B cell (primary cell): ENCODE results near the gene ST6GALNAC3. TPM values are rescaled to one million over a fixed set of nuclear protein-coding genes. Genes with fewer than 3 reads are reported as not detected.

Source experiments
- ATAC-seq: fragments of 200-7000 bp; cut with Tn5 transposase; one replicate; pipeline ENCODE4 v1.10.0; 2021; ENCODE audit warnings: low read depth, mild to moderate bottlenecking, moderate number of reproducible peaks, moderate library complexity
- CTCF ChIA-PET: fragments of 350-600 bp; sonication (Branson Sonifier 250); formaldehyde crosslinking; loops from one replicate; lab custom pipeline; 2021; ENCODE audit warnings: antibody characterized with exemption, inconsistent platforms; lab: Charles Lee
- POLR2A ChIA-PET: fragments of 350-600 bp; sonication (Branson Sonifier 250); formaldehyde crosslinking; loops from one replicate; lab custom pipeline; 2021; ENCODE audit warnings: antibody characterized with exemption; lab: Charles Lee
- DNase-seq: peaks from one replicate; pipeline ENCODE4 v3.0.0; 2013
- H2AFZ ChIP-seq: 2 replicates; pipeline ENCODE4 v1.6.1; 2012; ENCODE audit warnings: mild to moderate bottlenecking, low read depth, low read length; ENCODE audit not compliant: insufficient read depth, poor library complexity, severe bottlenecking
- H3K27ac ChIP-seq, 2 donors: 1 replicate in 1 of 2; 2 replicates in 1 of 2; pipeline ENCODE4 v1.5.1; 2012 to 2013; ENCODE audit warnings: low read length in 2 of 2, mild to moderate bottlenecking in 2 of 2, moderate library complexity in 1 of 2
- H3K27me3 ChIP-seq, 4 experiments: fragments of 200-600 bp in 1 of 4; sonication (generic) in 1 of 4; replicated peaks in 1 of 4; 1 replicate in 2 of 4; 2 replicates in 2 of 4; pipeline versions ENCODE4 v1.6.1 to v1.7.0; 2013 to 2016; ENCODE audit warnings: low read length in 3 of 4, mild to moderate bottlenecking in 2 of 4, mixed read lengths in 1 of 4, moderate library complexity in 1 of 4; ENCODE audit not compliant: insufficient read depth in 4 of 4, control insufficient read depth in 3 of 4; ENCODE audit errors: control extremely low read depth in 1 of 4
- H3K36me3 ChIP-seq, 2 experiments: replicated peaks in 1 of 2; 1 replicate in 1 of 2; 2 replicates in 1 of 2; pipeline versions ENCODE4 v1.6.1 to v1.7.1; 2013; ENCODE audit warnings: low read length in 1 of 2; ENCODE audit not compliant: insufficient read depth in 2 of 2, control insufficient read depth in 1 of 2; ENCODE audit errors: control extremely low read depth in 1 of 2, extremely low read depth in 1 of 2
- H3K4me1 ChIP-seq, 2 donors: fragments of 200-600 bp in 1 of 2; sonication (generic) in 1 of 2; 1 replicate in 1 of 2; 2 replicates in 1 of 2; pipeline versions ENCODE4 v1.5.1 to v1.6.1; 2013 to 2017; ENCODE audit warnings: low read length in 2 of 2; ENCODE audit not compliant: control insufficient read depth in 2 of 2, insufficient read depth in 2 of 2
- H3K4me2 ChIP-seq: replicated peaks from 2 replicates; pipeline ENCODE3; 2012; ENCODE audit warnings: mild to moderate bottlenecking, low read depth, low read length; ENCODE audit not compliant: poor library complexity, severe bottlenecking
- H3K4me3 ChIP-seq, 5 experiments: fragments of 200-600 bp in 1 of 5; sonication (generic) in 1 of 5; 1 replicate in 3 of 5; 2 replicates in 2 of 5; pipeline versions ENCODE4 v1.5.1 to v1.7.0; 2011 to 2016; ENCODE audit warnings: low read length in 4 of 5, mild to moderate bottlenecking in 4 of 5, low read depth in 2 of 5, control low read depth in 1 of 5, moderate library complexity in 1 of 5; ENCODE audit not compliant: insufficient read depth in 1 of 5; ENCODE audit errors: control extremely low read depth in 1 of 5, extremely low read depth in 1 of 5
- H3K79me2 ChIP-seq: fragments of 200-600 bp; sonication (generic); one replicate; pipeline ENCODE4 v1.6.0; 2016; ENCODE audit warnings: low read length; ENCODE audit not compliant: control insufficient read depth, insufficient read depth
- H3K9ac ChIP-seq: fragments of 200-600 bp; sonication (generic); 2 replicates; pipeline ENCODE4 v1.6.1; 2017; ENCODE audit warnings: mild to moderate bottlenecking, low read length, moderate library complexity
- H3K9me3 ChIP-seq, 3 donors: one replicate each; pipeline versions ENCODE4 v1.6.1 to v1.7.1; 2013; ENCODE audit warnings: low read length in 2 of 3; ENCODE audit not compliant: control insufficient read depth in 2 of 3, insufficient read depth in 1 of 3; ENCODE audit errors: control extremely low read depth in 1 of 3
- H4K20me1 ChIP-seq: 2 replicates; pipeline ENCODE4 v1.6.0; 2012; ENCODE audit warnings: mild to moderate bottlenecking, low read length; ENCODE audit not compliant: insufficient read depth, control insufficient read depth, poor library complexity, severe bottlenecking
- H3K27ac Mint-ChIP-seq: one replicate; pipeline ENCODE4 v1.8.0; 2021; ENCODE audit warnings: mixed read lengths
- H3K27me3 Mint-ChIP-seq: one replicate; pipeline ENCODE4 v1.8.0; 2021; ENCODE audit warnings: mixed read lengths
- H3K4me1 Mint-ChIP-seq: one replicate; pipeline ENCODE4 v1.8.0; 2021; ENCODE audit warnings: mixed read lengths
- H3K4me3 Mint-ChIP-seq: one replicate; pipeline ENCODE4 v1.8.0; 2021; ENCODE audit warnings: mixed read lengths
- H3K9me3 Mint-ChIP-seq: one replicate; pipeline ENCODE4 v1.8.0; 2022; ENCODE audit warnings: mixed read lengths; ENCODE audit not compliant: insufficient read depth
- CTCF ChIP-seq: fragments of 200-600 bp; IDR thresholded peaks from one replicate; pipeline ENCODE4 v1.8.0; 2022; ENCODE audit warnings: antibody characterized with exemption, mild to moderate bottlenecking
- EZH2 ChIP-seq: IDR thresholded peaks from 2 replicates; pipeline ENCODE4 v1.6.1; 2012; ENCODE audit warnings: borderline replicate concordance, low read depth, mild to moderate bottlenecking, moderate library complexity, low read length; ENCODE audit not compliant: insufficient read depth, poor library complexity, severe bottlenecking
- WGBS: methylation state at CpG from one replicate; pipeline ENCODE4 v1.1.5; 2013; ENCODE audit warnings: missing lambda C conversion rate; ENCODE audit not compliant: insufficient coverage; 5-methylcytosine and 5-hydroxymethylcytosine counted together
- intact Hi-C: fragments of 100-400 bp; cut with micrococcal nuclease; formaldehyde crosslinking; loops from one replicate; pipeline ENCODE4 v1.10.0; 2022
- polyA plus RNA-seq: library from polyadenylated mRNA; depleted of rRNA; stranded (reverse); fragments of >200 nt; gene quantifications from 2 replicates; pipeline ENCODE4 v1.2.3, GENCODE V29; 2012
- total RNA-seq, 2 donors: library from RNA; stranded (reverse); fragments of 120-200 nt in 1 of 2; gene quantifications; 1 replicate in 1 of 2; 2 replicates in 1 of 2; pipeline versions ENCODE4 v1.2.3 to v1.2.4, GENCODE V29; 2013 to 2022

Gene ST6GALNAC3
- total and polyA plus RNA-seq, 2 donors (not counting 1 experiment from before 2014, with no cell fraction given): 3.0 to 17.3 TPM

- POLR2A ChIA-PET: no interaction called here
- peak overlapping the region; percentile 90 for H2AFZ ChIP-seq
Measured at GRCh38 chr1:76075188-76075489, 593 bp downstream of the ST6GALNAC3 start.

DNA sequence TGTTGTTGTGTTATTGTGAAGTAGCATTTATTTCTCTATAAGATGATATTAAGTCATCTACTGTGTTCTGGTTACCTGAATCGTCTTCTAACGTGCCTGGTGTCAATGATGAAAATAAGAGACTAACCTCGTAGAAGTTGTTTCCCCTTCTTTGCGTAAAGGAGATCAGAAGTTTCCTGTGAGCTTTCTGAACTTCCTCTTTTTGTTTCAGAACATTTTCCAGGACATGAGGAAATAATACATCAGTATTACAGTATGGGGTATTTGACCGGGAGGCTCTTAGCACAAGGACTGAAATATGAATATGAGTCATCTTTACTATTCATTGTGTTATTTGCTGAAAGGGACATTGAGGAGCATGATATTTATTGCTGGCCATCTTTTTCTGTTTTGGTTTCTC is 1.3 kb downstream of the ST6GALNAC3 start:
- CTCF ChIA-PET: no interaction called here

More at GRCh38 chr1:76075188-76075489, 593 bp downstream of the ST6GALNAC3 start:
- Mint-ChIP-seq H3K4me3 (peak overlapping the region; percentile 90), H3K9me3 (no peaks in the 10 kb centered on the region), H3K4me1 (peaks cover 39% of the 10 kb centered on the region), H3K27ac (peak overlapping the region; percentile 87), H3K27me3 (peaks cover 10% of the 10 kb centered on the region)
- CTCF ChIA-PET: no interaction called here
- Histone ChIP-seq H3K4me2 (peak overlapping the region; percentile 83), H4K20me1 (no peaks in the 10 kb centered on the region), H3K4me3 (peak overlapping the region; percentile 80 to 86 (median 84)), H3K27ac (peak overlapping the region; percentile 63 to 66), H3K36me3 (no peaks in the 10 kb centered on the region), H3K9ac (peak overlapping the region; percentile 81), H3K79me2 (peaks cover 23% of the 10 kb centered on the region), H3K9me3 (peaks cover 0 to 5% (median 0%) of the 10 kb centered on the region in 3 donors), H3K27me3 (no peaks in the 10 kb centered on the region), H3K4me1 (peaks cover 20 to 21% of the 10 kb centered on the region in 2 donors)
- TF ChIP-seq CTCF (no peak), EZH2 (no peak)
- WGBS: 43% methylated on average over 8 of the region's 9 CpGs
- DNase-seq: no peak
- intact Hi-C loops: loop anchor here (5.0 kb wide), 1 partner anchor 348 kb away; no protein-coding TSS in a partner anchor
- ATAC-seq: no peak

More for the DNA sequence above, 1.3 kb downstream of the ST6GALNAC3 start:
- Histone ChIP-seq H3K4me3 (peak overlapping the region; percentile 80 to 86 (median 84)), H3K79me2 (peaks cover 23% of the 10 kb centered on the region), H2AFZ (peak overlapping the region; percentile 8), H3K27ac (peak overlapping the region; percentile 63 to 66), H4K20me1 (no peaks in the 10 kb centered on the region), H3K36me3 (no peaks in the 10 kb centered on the region), H3K4me2 (peak overlapping the region; percentile 83), H3K4me1 (peaks cover 20 to 21% of the 10 kb centered on the region in 2 donors), H3K9me3 (peaks cover 0 to 5% (median 0%) of the 10 kb centered on the region in 3 donors), H3K27me3 (no peaks in the 10 kb centered on the region), H3K9ac (peak overlapping the region; percentile 81)
- Mint-ChIP-seq H3K9me3 (no peaks in the 10 kb centered on the region), H3K4me1 (peaks cover 42% of the 10 kb centered on the region), H3K4me3 (peak overlapping the region; percentile 90), H3K27ac (peak overlapping the region; percentile 87), H3K27me3 (peaks cover 10% of the 10 kb centered on the region)
- POLR2A ChIA-PET: no interaction called here
- WGBS: no CpG with 5 or more reads among the region's 5 CpGs
- TF ChIP-seq EZH2: no peak
- no peak for TF ChIP-seq CTCF
- intact Hi-C loops: loop anchor here (5.0 kb wide), 1 partner anchor 349 kb away; no protein-coding TSS in a partner anchor
- ATAC-seq (peak; percentile 52), DNase-seq (peak; percentile 78)
